Activated CD4-positive, alpha-beta T cell treated with anti-CD3 and anti-CD28 coated beads, Interleukin-2, amount 50 U/mL, for 16 hours (primary cell): ENCODE data around the gene SLC12A9.
A peak's percentile ranks its signal among the peaks of the same experiment; 100 is the strongest.
"Not testable (repeated sequence)": the region's sequence is repeated elsewhere in the genome, so short reads cannot be mapped to it uniquely, and the experiment has no call there.

Source experiments
- DNase-seq: peaks from one replicate; pipeline ENCODE4 v3.0.0-alpha.2; 2020

SLC12A9 gene

DNA sequence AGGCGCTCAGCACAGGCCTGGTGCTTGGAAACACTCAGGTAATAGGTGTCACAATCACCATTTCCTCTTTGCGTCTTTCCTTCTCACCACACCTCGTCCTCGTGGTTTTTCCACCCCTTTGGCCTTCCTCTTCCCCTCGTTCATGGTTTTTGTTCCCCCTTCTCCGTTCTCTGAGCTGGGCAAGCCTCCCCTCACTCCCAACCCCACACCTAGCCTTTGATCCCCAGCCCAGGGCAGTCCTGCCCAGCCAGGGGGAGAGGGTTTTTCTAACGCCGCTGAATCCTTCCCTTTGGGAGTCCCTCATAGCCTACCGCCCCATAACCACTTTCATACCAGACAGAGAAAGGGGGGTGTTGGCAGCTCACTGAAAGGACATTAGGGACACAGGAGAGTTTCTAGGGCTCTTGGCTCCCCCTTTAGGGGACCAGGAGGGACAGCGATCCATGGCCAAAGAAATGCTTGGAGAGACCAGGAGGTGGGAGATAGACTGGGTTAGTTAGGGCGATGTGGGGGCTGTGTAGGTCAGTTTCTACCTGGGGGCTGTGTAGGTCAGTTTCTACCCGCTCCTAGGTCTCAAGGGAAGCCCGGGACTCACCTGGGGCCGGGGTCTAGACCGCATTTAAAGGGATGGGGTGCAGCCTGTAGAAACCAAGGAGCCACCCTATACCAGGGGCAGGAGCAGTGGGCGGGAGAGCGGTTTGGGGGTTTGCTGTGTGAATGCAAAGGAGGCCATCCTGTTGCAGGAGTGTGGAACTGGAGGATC, 26.6 kb upstream of the SLC12A9 start:
- no peak for DNase-seq

- no peak for DNase-seq
Observed at GRCh38 chr7:100826514-100827329, 25.8 kb upstream of the SLC12A9 start.

GRCh38 chr7:100827330-100828226, 24.9 kb upstream of the SLC12A9 start, which contains the start of gene EPHB4:
EPHB4 (minus strand) TSS chr7:100827523; CDS start chr7:100827030, 493 bp downstream.
- DNase-seq: no peak

DNA sequence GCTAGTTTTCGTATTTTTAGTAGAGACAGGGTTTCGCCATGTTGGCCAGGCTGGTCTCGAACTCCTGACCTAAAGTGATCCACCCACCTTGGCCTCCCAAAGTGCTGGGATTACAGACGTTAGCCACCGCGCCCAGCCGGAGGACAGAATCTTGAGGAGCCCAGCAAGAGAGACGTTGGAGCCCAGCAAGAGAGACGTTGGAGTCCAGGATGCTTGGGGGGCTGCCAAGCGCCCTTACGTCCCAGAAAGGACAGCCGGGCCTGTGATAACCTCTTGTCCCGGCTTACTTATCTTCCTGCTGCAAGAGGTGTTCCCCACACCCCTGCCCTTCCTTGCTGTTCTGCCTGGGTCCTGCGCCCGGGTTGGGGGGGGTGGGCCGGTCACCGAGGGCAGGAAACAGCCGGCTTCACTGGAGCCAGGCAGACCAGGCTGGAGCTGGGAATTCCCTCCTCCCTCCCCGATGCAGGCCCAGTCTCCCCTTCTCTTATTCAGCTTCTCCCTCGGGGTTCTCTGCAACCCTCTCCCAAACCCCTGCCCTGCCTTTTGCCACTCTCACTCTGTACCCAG, 23.3 kb upstream of the SLC12A9 start:
- DNase-seq: no peak

DNA sequence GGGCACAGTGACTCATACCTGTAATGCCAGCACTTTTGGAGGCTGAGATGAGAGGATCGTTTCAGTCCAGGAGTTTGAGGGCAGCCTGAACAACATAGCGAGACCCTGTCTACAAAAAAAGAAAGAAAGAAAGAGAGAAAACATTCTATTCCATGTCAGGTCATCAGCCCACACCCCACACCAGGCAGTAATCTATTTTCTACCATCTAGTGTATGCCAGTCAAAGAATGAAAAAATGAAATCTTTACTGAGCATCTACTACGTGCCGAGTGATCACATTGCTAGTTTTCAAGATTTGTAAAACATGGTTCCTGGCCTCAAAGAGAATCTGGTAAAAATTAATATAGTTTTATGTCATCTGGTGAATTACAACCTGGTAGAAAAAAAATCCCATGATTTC, 22.1 kb upstream of the SLC12A9 start:
- DNase-seq: peak; percentile 28

GRCh38 chr7:100832281-100832633, 20.3 kb upstream of the SLC12A9 start:
- no peak for DNase-seq

- no peak for DNase-seq
Observed at GRCh38 chr7:100835903-100836811, 16.4 kb upstream of the SLC12A9 start.

DNA sequence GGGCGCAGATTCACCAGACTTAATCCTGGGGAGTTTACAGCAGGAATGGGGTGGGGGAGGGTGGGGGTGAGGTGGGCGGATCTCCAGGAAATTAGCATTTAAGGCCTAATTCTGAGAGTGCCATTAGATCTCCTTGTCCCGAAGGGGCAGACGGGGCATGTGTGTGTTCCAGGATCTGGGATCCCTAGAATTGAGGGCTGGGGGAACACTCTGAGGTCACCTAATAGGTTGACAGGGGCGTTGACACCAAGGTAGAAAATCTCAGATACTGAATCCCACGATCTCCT, 15.8 kb upstream of the SLC12A9 start:
- DNase-seq: no peak

- peak; percentile 88 for DNase-seq
Observed at GRCh38 chr7:100837099-100837836, 15.2 kb upstream of the SLC12A9 start.

DNA sequence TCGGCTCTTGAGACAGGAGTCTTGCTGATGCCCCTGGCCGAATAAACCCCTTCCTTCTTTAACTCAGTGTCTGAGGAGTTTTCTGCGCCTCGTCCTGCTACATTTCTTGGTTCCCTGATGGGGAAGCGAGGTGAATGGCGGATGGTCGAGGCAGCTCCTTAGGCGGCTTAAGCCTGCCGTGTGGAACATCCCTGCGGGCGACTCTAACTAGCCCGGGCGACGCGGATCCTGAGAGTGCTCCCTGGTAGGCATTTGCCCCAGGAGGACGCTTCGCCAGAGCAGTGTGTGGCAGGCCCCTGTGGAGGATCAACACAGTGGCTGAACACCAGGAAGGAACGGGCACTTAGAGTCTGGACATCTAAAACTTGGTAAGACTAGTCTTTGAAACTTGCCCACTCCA, 13.2 kb upstream of the SLC12A9 start:
- no peak for DNase-seq

GRCh38 chr7:100840470-100841100, 11.9 kb upstream of the SLC12A9 start:
- no peak for DNase-seq

DNA sequence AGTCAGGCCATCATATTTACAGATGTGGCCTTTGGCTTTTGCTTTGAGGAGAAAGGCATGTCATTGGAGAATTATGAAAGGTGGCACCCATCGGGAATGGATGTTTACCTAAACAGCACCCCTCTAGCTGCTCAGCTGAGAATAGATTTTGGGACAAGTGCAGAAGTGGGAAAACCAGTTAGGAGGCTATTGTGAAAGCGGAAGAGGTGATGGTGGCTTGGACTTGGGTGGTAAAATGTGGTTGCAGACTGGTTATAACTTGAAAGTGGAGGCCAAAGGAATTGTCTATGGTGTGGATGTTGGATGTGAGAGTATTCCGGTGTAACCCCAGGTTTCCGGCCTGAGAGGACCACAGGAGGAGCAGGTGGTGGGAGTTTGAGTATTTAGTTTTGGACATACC, 5.2 kb upstream of the SLC12A9 start:
- DNase-seq: no peak

GRCh38 chr7:100854146-100854895, 1.8 kb downstream of the SLC12A9 start:
- no peak for DNase-seq

DNA sequence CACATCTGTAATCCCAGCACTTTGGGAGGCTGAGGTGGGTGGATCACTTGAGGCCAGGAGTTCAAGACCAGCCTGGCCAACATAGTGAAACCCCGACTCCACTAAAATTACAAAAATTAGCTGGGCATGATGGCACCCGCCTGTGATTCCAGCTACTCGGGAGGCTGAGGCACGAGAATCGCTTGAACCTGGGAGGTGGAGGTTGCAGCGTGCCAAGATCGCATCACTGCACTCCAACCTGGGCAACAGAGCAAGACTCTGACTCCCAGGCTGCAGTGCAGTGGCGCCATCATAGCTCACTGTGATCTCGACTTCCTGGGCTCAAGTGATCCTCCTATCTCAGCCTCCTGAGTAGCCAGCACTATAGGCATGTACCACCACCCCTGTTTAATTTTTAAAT, 2.4 kb downstream of the SLC12A9 start:
- DNase-seq: not testable (repeated sequence)

- no peak for DNase-seq
Observed at GRCh38 chr7:100855515-100855914, 3.0 kb downstream of the SLC12A9 start.

GRCh38 chr7:100856871-100857282, 4.4 kb downstream of the SLC12A9 start:
- no peak for DNase-seq

GRCh38 chr7:100859856-100860255, 7.3 kb downstream of the SLC12A9 start:
- no peak for DNase-seq

- no peak for DNase-seq
Observed at GRCh38 chr7:100860702-100861615, 8.4 kb downstream of the SLC12A9 start.

GRCh38 chr7:100861616-100861985, 9.1 kb downstream of the SLC12A9 start:
- DNase-seq: no peak
